DMS 273 (cell line): ENCODE results near the gene DDX27.

Experiments
- DNase-seq: peaks from one replicate; lab custom pipeline; 2025; ENCODE audit not compliant: unreplicated experiment; lab: John Stamatoyannopoulos, UW

The DDX27 gene

GRCh38 chr20:49247169-49247723 is 28.0 kb downstream of the DDX27 start:
- no peak for DNase-seq

GRCh38 chr20:49247792-49248191 is 28.6 kb downstream of the DDX27 start:
- no peak for DNase-seq

GRCh38 chr20:49248301-49248700 is 29.1 kb downstream of the DDX27 start:
- no peak for DNase-seq

GRCh38 chr20:49248879-49249665 is 29.9 kb downstream of the DDX27 start:
- DNase-seq, result no peak

GRCh38 chr20:49252556-49253350 is 33.5 kb downstream of the DDX27 start:
- DNase-seq, result no peak

- no peak for DNase-seq
Observed at GRCh38 chr20:49256261-49256660, 37.0 kb downstream of the DDX27 start.

GRCh38 chr20:49259284-49259683 is 40.1 kb downstream of the DDX27 start:
- no peak for DNase-seq

- DNase-seq, result no peak
Observed at GRCh38 chr20:49259799-49260198, 40.6 kb downstream of the DDX27 start.

GRCh38 chr20:49260218-49260617 is 41.0 kb downstream of the DDX27 start:
- no peak for DNase-seq

- no peak for DNase-seq
Observed at GRCh38 chr20:49261173-49261572, 42.0 kb downstream of the DDX27 start.

GRCh38 chr20:49262444-49262843 is 43.2 kb downstream of the DDX27 start:
- DNase-seq, result no peak

GRCh38 chr20:49267327-49267726 is 48.1 kb downstream of the DDX27 start:
- DNase-seq, result no peak

GRCh38 chr20:49268600-49269365 is 49.6 kb downstream of the DDX27 start:
- DNase-seq, result no peak

GRCh38 chr20:49270177-49270576 is 51.0 kb downstream of the DDX27 start:
- no peak for DNase-seq

GRCh38 chr20:49270736-49271135 is 51.5 kb downstream of the DDX27 start:
- DNase-seq, result no peak

GRCh38 chr20:49272654-49273053 is 53.4 kb downstream of the DDX27 start:
- DNase-seq, result no peak

GRCh38 chr20:49273696-49274277 is 54.6 kb downstream of the DDX27 start:
- no peak for DNase-seq

GRCh38 chr20:49275216-49275615 is 56.0 kb downstream of the DDX27 start:
- DNase-seq, result no peak

- DNase-seq, result no peak
Observed at GRCh38 chr20:49275636-49276035, 56.4 kb downstream of the DDX27 start.

- DNase-seq, result peak; percentile 73
Observed at GRCh38 chr20:49276161-49276960, 57.1 kb downstream of the DDX27 start.
